Uterus (tissue), 2 donors: ENCODE measurements around the gene TMEM30B.

Source experiments
- CTCF ChIP-seq, 4 experiments: fragments of 200-600 bp in 2 of 4; fragments of 450-650 bp in 2 of 4; sonication (generic) in 2 of 4; IDR thresholded peaks; one replicate each; pipeline ENCODE4 v1.5.1; 2016 to 2019; ENCODE audit warnings: antibody characterized with exemption in 4 of 4, mild to moderate bottlenecking in 2 of 4, moderate library complexity in 1 of 4
- POLR2A ChIP-seq, 2 donors: fragments of 450-650 bp; IDR thresholded peaks; one replicate each; pipeline ENCODE4 v1.6.1; 2016; ENCODE audit warnings: antibody characterized with exemption in 2 of 2, mild to moderate bottlenecking in 1 of 2, moderate library complexity in 1 of 2

DNA sequence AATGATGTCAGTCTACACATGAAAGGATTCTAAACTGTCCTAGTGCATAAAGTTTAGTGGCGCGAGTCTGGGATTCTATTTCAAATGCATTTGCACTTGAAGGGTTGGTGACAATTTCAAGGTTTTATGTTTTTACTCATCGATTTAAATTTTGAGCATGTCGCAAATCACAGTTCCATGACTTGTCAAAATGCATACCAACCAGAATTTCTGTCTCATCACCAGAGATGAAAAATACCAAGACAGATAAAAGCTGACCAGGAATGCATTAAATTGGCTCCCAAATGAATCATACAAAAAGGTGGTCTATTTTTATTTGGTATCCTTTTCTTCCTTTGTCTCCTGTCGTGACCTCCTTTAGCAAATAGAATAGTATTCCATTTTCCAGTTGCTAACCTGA lies 25.2 kb downstream of the TMEM30B start:
- TF ChIP-seq CTCF (IDR thresholded peaks at IDR 0.05) (no peak), POLR2A (IDR thresholded peaks at IDR 0.05) (no peak)
